Smooth muscle cell (in vitro differentiated cells): ENCODE results near the gene BIVM. TPM values are rescaled to one million over a fixed set of nuclear protein-coding genes. Genes with fewer than 3 reads are reported as not detected.

Experiments
- DNase-seq: peaks from one replicate; lab custom pipeline; 2025; ENCODE audit not compliant: unreplicated experiment; lab: John Stamatoyannopoulos, UW
- H2AFZ ChIP-seq: fragments of 200-600 bp; sonication (generic); 2 replicates; pipeline ENCODE4 v1.6.0; 2016; ENCODE audit warnings: antibody characterized with exemption, low read depth, mild to moderate bottlenecking
- H3F3A ChIP-seq: fragments of 200-600 bp; sonication (generic); 2 replicates; pipeline ENCODE4 v1.6.0; 2017; ENCODE audit warnings: antibody characterized with exemption, low read depth
- H3K27ac ChIP-seq: fragments of 200-600 bp; sonication (generic); 2 replicates; pipeline ENCODE4 v1.5.1; 2016; ENCODE audit warnings: low read depth, mild to moderate bottlenecking
- H3K27me3 ChIP-seq: fragments of 200-600 bp; sonication (generic); 2 replicates; pipeline ENCODE4 v1.6.1; 2016; ENCODE audit warnings: low read depth, mild to moderate bottlenecking
- H3K36me3 ChIP-seq: fragments of 200-600 bp; sonication (generic); 2 replicates; pipeline ENCODE4 v1.5.1; 2016; ENCODE audit warnings: low read depth
- H3K4me1 ChIP-seq: fragments of 200-600 bp; sonication (generic); 2 replicates; pipeline ENCODE4 v1.5.1; 2016; ENCODE audit warnings: low read depth
- H3K4me2 ChIP-seq: fragments of 200-600 bp; sonication (generic); 2 replicates; pipeline ENCODE4 v1.6.0; 2016; ENCODE audit warnings: mild to moderate bottlenecking
- H3K4me3 ChIP-seq: fragments of 200-600 bp; sonication (generic); 2 replicates; pipeline ENCODE4 v1.5.1; 2016; ENCODE audit warnings: mild to moderate bottlenecking
- H3K79me2 ChIP-seq: fragments of 200-600 bp; sonication (generic); 2 replicates; pipeline ENCODE4 v1.6.0; 2016; ENCODE audit warnings: low read depth, mild to moderate bottlenecking
- H3K9ac ChIP-seq: fragments of 200-600 bp; sonication (generic); 2 replicates; pipeline ENCODE4 v1.6.0; 2016; ENCODE audit warnings: low read depth
- H3K9me3 ChIP-seq: fragments of 200-600 bp; sonication (generic); replicated peaks from 2 replicates; pipeline ENCODE4 v1.5.1; 2016; ENCODE audit warnings: low read depth
- H4K20me1 ChIP-seq: fragments of 200-600 bp; sonication (generic); 2 replicates; pipeline ENCODE4 v1.6.0; 2016; ENCODE audit warnings: low read depth
- WGBS: methylation state at CpG from one replicate; pipeline ENCODE4 v1.1.7; 2016; ENCODE audit warnings: low lambda C conversion rate; 5-methylcytosine and 5-hydroxymethylcytosine counted together
- polyA plus RNA-seq: library from polyadenylated mRNA; unstranded; fragments of >200 nt; fragmentation: Nextera tagmentation; extraction: Ambion mirVana; gene quantifications from 2 replicates; pipeline ENCODE4 v1.2.1, GENCODE V29; 2016
- total RNA-seq: library from RNA; depleted of rRNA; stranded (reverse); fragments of >200 nt; gene quantifications from 2 replicates; pipeline ENCODE4 v1.2.3, GENCODE V29; 2014
- TF ChIP-seq, protein P1 (sequence below): fragments of 200-600 bp; sonication (generic); IDR thresholded peaks from 2 replicates; pipeline ENCODE4 v1.5.1; 2017; ENCODE audit warnings: borderline replicate concordance, mild to moderate bottlenecking, antibody characterized with exemption; ENCODE audit not compliant: insufficient read depth, poor library complexity, severe bottlenecking

The BIVM gene
- total and polyA plus RNA-seq, 2 experiments from 2014 or later: 7.7 to 9.1 TPM

- no peaks in the 10 kb centered on the region for H3K27me3 ChIP-seq
- peaks cover 27% of the 10 kb centered on the region for H4K20me1 ChIP-seq
- no peak overlapping the region for H3K9ac ChIP-seq
- H3F3A ChIP-seq: peaks cover 4% of the 10 kb centered on the region
- no peaks in the 10 kb centered on the region for H3K4me1 ChIP-seq
- peaks cover 30% of the 10 kb centered on the region for H3K36me3 ChIP-seq
- H3K79me2 ChIP-seq: no peaks in the 10 kb centered on the region
- 58% methylated on average over 22 of the region's 22 CpGs for WGBS
- H3K4me2 ChIP-seq: no peak overlapping the region
- no peak overlapping the region for H2AFZ ChIP-seq
- TF ChIP-seq, protein P1, sequence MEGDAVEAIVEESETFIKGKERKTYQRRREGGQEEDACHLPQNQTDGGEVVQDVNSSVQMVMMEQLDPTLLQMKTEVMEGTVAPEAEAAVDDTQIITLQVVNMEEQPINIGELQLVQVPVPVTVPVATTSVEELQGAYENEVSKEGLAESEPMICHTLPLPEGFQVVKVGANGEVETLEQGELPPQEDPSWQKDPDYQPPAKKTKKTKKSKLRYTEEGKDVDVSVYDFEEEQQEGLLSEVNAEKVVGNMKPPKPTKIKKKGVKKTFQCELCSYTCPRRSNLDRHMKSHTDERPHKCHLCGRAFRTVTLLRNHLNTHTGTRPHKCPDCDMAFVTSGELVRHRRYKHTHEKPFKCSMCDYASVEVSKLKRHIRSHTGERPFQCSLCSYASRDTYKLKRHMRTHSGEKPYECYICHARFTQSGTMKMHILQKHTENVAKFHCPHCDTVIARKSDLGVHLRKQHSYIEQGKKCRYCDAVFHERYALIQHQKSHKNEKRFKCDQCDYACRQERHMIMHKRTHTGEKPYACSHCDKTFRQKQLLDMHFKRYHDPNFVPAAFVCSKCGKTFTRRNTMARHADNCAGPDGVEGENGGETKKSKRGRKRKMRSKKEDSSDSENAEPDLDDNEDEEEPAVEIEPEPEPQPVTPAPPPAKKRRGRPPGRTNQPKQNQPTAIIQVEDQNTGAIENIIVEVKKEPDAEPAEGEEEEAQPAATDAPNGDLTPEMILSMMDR: peak; percentile 80
- no peak overlapping the region for H3K4me3 ChIP-seq
- no peaks in the 10 kb centered on the region for H3K9me3 ChIP-seq
- peak; percentile 1 for DNase-seq
- H3K27ac ChIP-seq: peak overlapping the region; percentile 53
Observed at GRCh38 chr13:102870677-102871415, 71.9 kb downstream of the BIVM start.

DNA sequence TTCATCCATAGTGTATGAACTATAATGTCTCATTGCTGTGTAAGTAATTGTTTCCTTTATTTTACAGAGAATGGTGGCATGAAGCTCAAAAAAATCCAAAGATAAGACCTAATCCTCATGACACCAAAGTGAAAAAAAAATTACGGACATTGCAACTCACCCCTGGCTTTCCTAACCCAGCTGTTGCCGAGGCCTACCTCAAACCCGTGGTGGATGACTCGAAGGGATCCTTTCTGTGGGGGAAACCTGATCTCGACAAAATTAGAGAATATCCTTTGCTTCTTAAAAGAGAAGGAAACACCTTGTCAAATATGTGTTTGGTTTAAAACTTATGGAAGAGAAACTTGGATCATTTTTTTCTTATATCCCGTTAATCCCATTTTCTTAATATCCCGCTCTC, 73.2 kb downstream of the BIVM start:
- no peaks in the 10 kb centered on the region for H3K4me1 ChIP-seq
- TF ChIP-seq, protein P1: no peak
- no peak for DNase-seq
- WGBS: 80% methylated on average over 7 of the region's 7 CpGs
- H3K4me2 ChIP-seq: no peak overlapping the region
- no peak overlapping the region for H3K9ac ChIP-seq
- no peaks in the 10 kb centered on the region for H3K27me3 ChIP-seq
- H3K36me3 ChIP-seq: peaks cover 24% of the 10 kb centered on the region
- peaks cover 4% of the 10 kb centered on the region for H3F3A ChIP-seq
- H3K4me3 ChIP-seq: no peak overlapping the region
- peaks cover 27% of the 10 kb centered on the region for H4K20me1 ChIP-seq
- H3K9me3 ChIP-seq: no peaks in the 10 kb centered on the region
- no peak overlapping the region for H3K27ac ChIP-seq
- H2AFZ ChIP-seq: no peak overlapping the region
- no peaks in the 10 kb centered on the region for H3K79me2 ChIP-seq

DNA sequence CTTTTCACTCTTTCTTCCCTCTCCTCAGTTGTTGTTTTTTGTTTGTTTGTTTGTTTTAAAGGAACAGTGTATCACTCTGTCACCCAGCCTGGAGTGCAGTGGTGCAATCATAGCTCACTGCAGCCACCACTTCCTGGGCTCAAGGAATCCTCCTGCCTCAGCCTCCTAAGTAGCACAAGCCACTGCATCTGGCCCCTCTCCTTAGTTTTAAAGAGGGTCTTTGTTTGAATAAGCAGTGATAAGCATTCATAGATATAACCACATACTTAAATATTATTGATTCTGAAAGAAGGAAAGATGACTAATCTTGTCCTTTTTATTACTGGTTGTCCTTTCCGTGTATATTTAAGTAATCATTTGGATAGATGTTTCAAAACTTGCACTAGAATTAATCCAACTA, 73.6 kb downstream of the BIVM start:
- DNase-seq: no peak
- 95% methylated on average over 1 of the region's 1 CpG for WGBS
- peaks cover 24% of the 10 kb centered on the region for H3K36me3 ChIP-seq
- H3F3A ChIP-seq: peaks cover 4% of the 10 kb centered on the region
- H3K9ac ChIP-seq: no peak overlapping the region
- H3K79me2 ChIP-seq: no peaks in the 10 kb centered on the region
- no peak overlapping the region for H2AFZ ChIP-seq
- TF ChIP-seq, protein P1: no peak
- no peaks in the 10 kb centered on the region for H3K4me1 ChIP-seq
- peaks cover 27% of the 10 kb centered on the region for H4K20me1 ChIP-seq
- H3K27me3 ChIP-seq: no peaks in the 10 kb centered on the region
- H3K27ac ChIP-seq: no peak overlapping the region
- no peaks in the 10 kb centered on the region for H3K9me3 ChIP-seq
- no peak overlapping the region for H3K4me3 ChIP-seq
- H3K4me2 ChIP-seq: no peak overlapping the region

GRCh38 chr13:102873653-102874052, 74.7 kb downstream of the BIVM start:
- H2AFZ ChIP-seq: no peak overlapping the region
- H3K79me2 ChIP-seq: no peaks in the 10 kb centered on the region
- H3K4me1 ChIP-seq: no peaks in the 10 kb centered on the region
- H4K20me1 ChIP-seq: peaks cover 23% of the 10 kb centered on the region
- no peaks in the 10 kb centered on the region for H3K9me3 ChIP-seq
- no peak for DNase-seq
- peaks cover 24% of the 10 kb centered on the region for H3K36me3 ChIP-seq
- H3K9ac ChIP-seq: no peak overlapping the region
- 55% methylated on average over 3 of the region's 3 CpGs for WGBS
- no peak overlapping the region for H3K4me2 ChIP-seq
- no peak overlapping the region for H3K4me3 ChIP-seq
- H3K27ac ChIP-seq: no peak overlapping the region
- no peaks in the 10 kb centered on the region for H3K27me3 ChIP-seq
- TF ChIP-seq, protein P1: no peak
- peaks cover 4% of the 10 kb centered on the region for H3F3A ChIP-seq
